GM23338 (cell line): ENCODE data around the gene ADGRB2. TPM values are rescaled to one million over a fixed set of nuclear protein-coding genes. Genes with fewer than 3 reads are reported as not detected.

Source experiments
- ATAC-seq: fragments of 200-7000 bp; cut with Tn5 transposase; 3 replicates; pipeline ENCODE4 v1.9.1; 2020
- DNase-seq: peaks from one replicate; pipeline ENCODE4 v3.0.0-alpha.2; 2015; ENCODE audit warnings: low spot score
- H2AFZ ChIP-seq: fragments of 200-600 bp; sonication (generic); 2 replicates; pipeline ENCODE4 v1.8.0; 2016; ENCODE audit warnings: antibody characterized with exemption, mild to moderate bottlenecking, moderate library complexity
- H3F3A ChIP-seq: fragments of 200-600 bp; sonication (generic); replicated peaks from 2 replicates; pipeline ENCODE4 v1.8.0; 2017; ENCODE audit warnings: antibody characterized with exemption, mixed run types, low read depth
- H3K27ac ChIP-seq: fragments of 200-600 bp; sonication (generic); 2 replicates; pipeline ENCODE4 v1.6.1; 2016; ENCODE audit warnings: low read depth
- H3K27me3 ChIP-seq: fragments of 200-600 bp; sonication (generic); 2 replicates; pipeline ENCODE4 v1.8.0; 2016; ENCODE audit warnings: mild to moderate bottlenecking, mixed run types, moderate library complexity; ENCODE audit not compliant: insufficient read depth
- H3K36me3 ChIP-seq: fragments of 200-600 bp; sonication (generic); 2 replicates; pipeline ENCODE4 v1.8.0; 2016; ENCODE audit warnings: mild to moderate bottlenecking; ENCODE audit not compliant: insufficient read depth
- H3K4me1 ChIP-seq: fragments of 200-600 bp; sonication (generic); 2 replicates; pipeline ENCODE4 v1.8.0; 2016; ENCODE audit warnings: mild to moderate bottlenecking, moderate library complexity; ENCODE audit not compliant: insufficient read depth
- H3K4me2 ChIP-seq: fragments of 200-600 bp; sonication (generic); 2 replicates; pipeline ENCODE4 v1.7.1; 2017; ENCODE audit warnings: mixed run types
- H3K4me3 ChIP-seq: fragments of 200-600 bp; sonication (generic); 2 replicates; pipeline ENCODE4 v1.6.1; 2016; ENCODE audit warnings: mixed run types
- H3K79me2 ChIP-seq: fragments of 200-600 bp; sonication (generic); replicated peaks from 2 replicates; pipeline ENCODE4 v1.8.0; 2017; ENCODE audit warnings: mild to moderate bottlenecking; ENCODE audit not compliant: insufficient read depth
- H3K9me2 ChIP-seq: fragments of 200-600 bp; sonication (generic); 2 replicates; pipeline ENCODE4 v1.8.0; 2017; ENCODE audit not compliant: insufficient read depth
- H4K20me1 ChIP-seq: fragments of 200-600 bp; sonication (generic); replicated peaks from 2 replicates; pipeline ENCODE4 v1.8.0; 2017; ENCODE audit warnings: mild to moderate bottlenecking; ENCODE audit not compliant: insufficient read depth
- H3K27ac Mint-ChIP-seq: 2 replicates; pipeline ENCODE4 v1.8.0; 2020; ENCODE audit warnings: inconsistent platforms, mild to moderate bottlenecking, moderate library complexity, mixed read lengths
- H3K27me3 Mint-ChIP-seq: 3 replicates; pipeline ENCODE4 v1.8.0; 2022; ENCODE audit warnings: low read depth, mild to moderate bottlenecking, moderate library complexity, mixed read lengths, inconsistent platforms; ENCODE audit not compliant: insufficient read depth, poor library complexity
- H3K36me3 Mint-ChIP-seq: 3 replicates; pipeline ENCODE4 v1.8.0; 2021; ENCODE audit warnings: low read depth, mild to moderate bottlenecking, inconsistent platforms, moderate library complexity, mixed read lengths
- H3K4me1 Mint-ChIP-seq: 3 replicates; pipeline ENCODE4 v1.8.0; 2020; ENCODE audit warnings: mild to moderate bottlenecking, inconsistent platforms, mixed read lengths
- H3K4me3 Mint-ChIP-seq: 3 replicates; pipeline ENCODE4 v1.8.0; 2021; ENCODE audit warnings: moderate library complexity, mild to moderate bottlenecking, inconsistent platforms, mixed read lengths
- H3K9me3 Mint-ChIP-seq: 3 replicates; pipeline ENCODE4 v1.8.0; 2020; ENCODE audit warnings: moderate library complexity, mild to moderate bottlenecking, inconsistent platforms, mixed read lengths
- CREB1 ChIP-seq: fragments of 250-450 bp; sonication (Bioruptor Pico); IDR thresholded peaks from 2 replicates; pipeline ENCODE4 v1.5.0; 2020; ENCODE audit warnings: low read depth, mild to moderate bottlenecking, moderate library complexity
- EZH2 ChIP-seq: fragments of 200-600 bp; sonication (generic); IDR thresholded peaks from one replicate; pipeline ENCODE4 v1.8.0; 2017; ENCODE audit warnings: antibody characterized with exemption, mild to moderate bottlenecking, low read depth; ENCODE audit not compliant: unreplicated experiment
- EZH2phosphoT487 ChIP-seq: fragments of 200-600 bp; sonication (generic); IDR thresholded peaks from one replicate; pipeline ENCODE4 v1.8.1; 2018; ENCODE audit warnings: antibody characterized with exemption; ENCODE audit not compliant: unreplicated experiment
- NANOG ChIP-seq: IDR thresholded peaks from 2 replicates; pipeline ENCODE4 v1.6.1; 2016; ENCODE audit warnings: antibody characterized with exemption, borderline replicate concordance
- STAT1 ChIP-seq: IDR thresholded peaks from one replicate; pipeline ENCODE4 v1.6.1; 2016; ENCODE audit warnings: antibody characterized with exemption; ENCODE audit not compliant: unreplicated experiment
- ZNF114 ChIP-seq: fragments of 250-450 bp; sonication (Bioruptor Pico); IDR thresholded peaks from 2 replicates; pipeline ENCODE4 v1.5.0; 2020; ENCODE audit warnings: mild to moderate bottlenecking, moderate library complexity
- polyA plus RNA-seq: library from polyadenylated mRNA; unstranded; fragments of >200 nt; fragmentation: Nextera tagmentation; extraction: Ambion mirVana; gene quantifications from 2 replicates; pipeline ENCODE4 v1.2.1, GENCODE V29; 2016
- total RNA-seq: library from RNA; depleted of rRNA; stranded (reverse); fragments of >200 nt; shearing (Covaris generic); gene quantifications from 2 replicates; pipeline ENCODE4 v1.2.3, GENCODE V29; 2014
- TF ChIP-seq, protein P1 (sequence below): fragments of 250-450 bp; sonication (Bioruptor Pico); IDR thresholded peaks from 2 replicates; pipeline ENCODE4 v1.5.0; 2020; ENCODE audit warnings: mild to moderate bottlenecking, moderate library complexity

The ADGRB2 gene
- total and polyA plus RNA-seq, 2 experiments from 2014 or later: 8.0 to 27.8 TPM

DNA sequence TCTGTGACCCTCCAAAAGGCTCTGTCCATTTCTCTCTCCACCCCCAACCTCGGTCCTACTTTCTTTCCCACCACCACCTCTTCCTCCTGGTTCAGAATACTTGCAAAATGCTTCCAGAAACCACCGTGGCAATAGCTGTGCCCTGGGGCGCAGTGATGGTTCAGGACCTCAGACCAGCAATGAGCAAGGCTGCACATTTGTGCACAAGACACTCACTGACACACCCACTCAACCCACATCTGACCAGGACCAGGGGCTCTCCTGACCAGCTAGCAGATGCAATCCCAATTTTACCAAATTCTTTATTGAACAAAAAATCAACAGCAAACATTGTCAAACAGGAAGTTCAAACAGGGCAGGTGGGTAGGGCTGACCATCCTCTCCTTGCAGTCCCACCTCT lies 26.0 kb upstream of the ADGRB2 start:
- H3F3A ChIP-seq: 0 out of 2 replicates have a peak, but pooled peaks cover 10% of the 10 kb centered on the region
- H3K27ac Mint-ChIP-seq: no peak overlapping the region
- peaks cover 5% of the 10 kb centered on the region for H3K4me1 ChIP-seq
- no peak overlapping the region for H3K4me2 ChIP-seq
- TF ChIP-seq CREB1 (CRISPR knock-in tag) (no peak), EZH2 (no peak), NANOG (no peak), ZNF114 (CRISPR knock-in tag) (no peak), EZH2phosphoT487 (no peak), STAT1 (no peak)
- TF ChIP-seq, protein P1, sequence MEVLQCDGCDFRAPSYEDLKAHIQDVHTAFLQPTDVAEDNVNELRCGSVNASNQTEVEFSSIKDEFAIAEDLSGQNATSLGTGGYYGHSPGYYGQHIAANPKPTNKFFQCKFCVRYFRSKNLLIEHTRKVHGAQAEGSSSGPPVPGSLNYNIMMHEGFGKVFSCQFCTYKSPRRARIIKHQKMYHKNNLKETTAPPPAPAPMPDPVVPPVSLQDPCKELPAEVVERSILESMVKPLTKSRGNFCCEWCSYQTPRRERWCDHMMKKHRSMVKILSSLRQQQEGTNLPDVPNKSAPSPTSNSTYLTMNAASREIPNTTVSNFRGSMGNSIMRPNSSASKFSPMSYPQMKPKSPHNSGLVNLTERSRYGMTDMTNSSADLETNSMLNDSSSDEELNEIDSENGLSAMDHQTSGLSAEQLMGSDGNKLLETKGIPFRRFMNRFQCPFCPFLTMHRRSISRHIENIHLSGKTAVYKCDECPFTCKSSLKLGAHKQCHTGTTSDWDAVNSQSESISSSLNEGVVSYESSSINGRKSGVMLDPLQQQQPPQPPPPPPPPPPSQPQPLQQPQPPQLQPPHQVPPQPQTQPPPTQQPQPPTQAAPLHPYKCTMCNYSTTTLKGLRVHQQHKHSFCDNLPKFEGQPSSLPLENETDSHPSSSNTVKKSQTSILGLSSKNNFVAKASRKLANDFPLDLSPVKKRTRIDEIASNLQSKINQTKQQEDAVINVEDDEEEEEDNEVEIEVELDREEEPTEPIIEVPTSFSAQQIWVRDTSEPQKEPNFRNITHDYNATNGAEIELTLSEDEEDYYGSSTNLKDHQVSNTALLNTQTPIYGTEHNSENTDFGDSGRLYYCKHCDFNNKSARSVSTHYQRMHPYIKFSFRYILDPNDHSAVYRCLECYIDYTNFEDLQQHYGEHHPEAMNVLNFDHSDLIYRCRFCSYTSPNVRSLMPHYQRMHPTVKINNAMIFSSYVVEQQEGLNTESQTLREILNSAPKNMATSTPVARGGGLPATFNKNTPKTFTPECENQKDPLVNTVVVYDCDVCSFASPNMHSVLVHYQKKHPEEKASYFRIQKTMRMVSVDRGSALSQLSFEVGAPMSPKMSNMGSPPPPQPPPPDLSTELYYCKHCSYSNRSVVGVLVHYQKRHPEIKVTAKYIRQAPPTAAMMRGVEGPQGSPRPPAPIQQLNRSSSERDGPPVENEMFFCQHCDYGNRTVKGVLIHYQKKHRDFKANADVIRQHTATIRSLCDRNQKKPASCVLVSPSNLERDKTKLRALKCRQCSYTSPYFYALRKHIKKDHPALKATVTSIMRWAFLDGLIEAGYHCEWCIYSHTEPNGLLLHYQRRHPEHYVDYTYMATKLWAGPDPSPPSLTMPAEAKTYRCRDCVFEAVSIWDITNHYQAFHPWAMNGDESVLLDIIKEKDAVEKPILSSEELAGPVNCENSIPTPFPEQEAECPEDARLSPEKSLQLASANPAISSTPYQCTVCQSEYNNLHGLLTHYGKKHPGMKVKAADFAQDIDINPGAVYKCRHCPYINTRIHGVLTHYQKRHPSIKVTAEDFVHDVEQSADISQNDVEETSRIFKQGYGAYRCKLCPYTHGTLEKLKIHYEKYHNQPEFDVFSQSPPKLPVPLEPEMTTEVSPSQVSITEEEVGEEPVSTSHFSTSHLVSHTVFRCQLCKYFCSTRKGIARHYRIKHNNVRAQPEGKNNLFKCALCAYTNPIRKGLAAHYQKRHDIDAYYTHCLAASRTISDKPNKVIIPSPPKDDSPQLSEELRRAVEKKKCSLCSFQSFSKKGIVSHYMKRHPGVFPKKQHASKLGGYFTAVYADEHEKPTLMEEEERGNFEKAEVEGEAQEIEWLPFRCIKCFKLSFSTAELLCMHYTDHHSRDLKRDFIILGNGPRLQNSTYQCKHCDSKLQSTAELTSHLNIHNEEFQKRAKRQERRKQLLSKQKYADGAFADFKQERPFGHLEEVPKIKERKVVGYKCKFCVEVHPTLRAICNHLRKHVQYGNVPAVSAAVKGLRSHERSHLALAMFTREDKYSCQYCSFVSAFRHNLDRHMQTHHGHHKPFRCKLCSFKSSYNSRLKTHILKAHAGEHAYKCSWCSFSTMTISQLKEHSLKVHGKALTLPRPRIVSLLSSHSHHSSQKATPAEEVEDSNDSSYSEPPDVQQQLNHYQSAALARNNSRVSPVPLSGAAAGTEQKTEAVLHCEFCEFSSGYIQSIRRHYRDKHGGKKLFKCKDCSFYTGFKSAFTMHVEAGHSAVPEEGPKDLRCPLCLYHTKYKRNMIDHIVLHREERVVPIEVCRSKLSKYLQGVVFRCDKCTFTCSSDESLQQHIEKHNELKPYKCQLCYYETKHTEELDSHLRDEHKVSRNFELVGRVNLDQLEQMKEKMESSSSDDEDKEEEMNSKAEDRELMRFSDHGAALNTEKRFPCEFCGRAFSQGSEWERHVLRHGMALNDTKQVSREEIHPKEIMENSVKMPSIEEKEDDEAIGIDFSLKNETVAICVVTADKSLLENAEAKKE: no peak
- H3K27me3 Mint-ChIP-seq: peaks cover 18% of the 10 kb centered on the region
- no peaks in the 10 kb centered on the region for H4K20me1 ChIP-seq
- no peak overlapping the region for H2AFZ ChIP-seq
- H3K9me3 Mint-ChIP-seq: no peaks in the 10 kb centered on the region
- no peak overlapping the region; the same call in 2 of the 3 replicates for H3K4me3 Mint-ChIP-seq
- peaks cover 8% of the 10 kb centered on the region for H3K4me1 Mint-ChIP-seq
- H3K36me3 ChIP-seq: no peaks in the 10 kb centered on the region
- H3K27ac ChIP-seq: no peak overlapping the region
- DNase-seq (no peak), ATAC-seq (no peak)
- no peaks in the 10 kb centered on the region for H3K27me3 ChIP-seq
- no peaks in the 10 kb centered on the region for H3K9me2 ChIP-seq
- no peak overlapping the region for H3K4me3 ChIP-seq
- H3K36me3 Mint-ChIP-seq: no peaks in the 10 kb centered on the region
- H3K79me2 ChIP-seq: no peaks in the 10 kb centered on the region
